Astrocyte (in vitro differentiated cells and primary cell): ENCODE measurements around the gene ABLIM2.

Experiments
- EZH2 ChIP-seq: IDR thresholded peaks from 2 replicates; pipeline ENCODE4 v1.6.1; 2012; ENCODE audit warnings: mild to moderate bottlenecking, low read length, inconsistent platforms; ENCODE audit not compliant: insufficient read depth
- TF ChIP-seq, protein P1 (sequence below): IDR thresholded peaks from 2 replicates; pipeline ENCODE4 v1.5.1; 2011; ENCODE audit warnings: low read depth, mild to moderate bottlenecking, inconsistent platforms, low read length, moderate library complexity; ENCODE audit not compliant: insufficient read depth

DNA sequence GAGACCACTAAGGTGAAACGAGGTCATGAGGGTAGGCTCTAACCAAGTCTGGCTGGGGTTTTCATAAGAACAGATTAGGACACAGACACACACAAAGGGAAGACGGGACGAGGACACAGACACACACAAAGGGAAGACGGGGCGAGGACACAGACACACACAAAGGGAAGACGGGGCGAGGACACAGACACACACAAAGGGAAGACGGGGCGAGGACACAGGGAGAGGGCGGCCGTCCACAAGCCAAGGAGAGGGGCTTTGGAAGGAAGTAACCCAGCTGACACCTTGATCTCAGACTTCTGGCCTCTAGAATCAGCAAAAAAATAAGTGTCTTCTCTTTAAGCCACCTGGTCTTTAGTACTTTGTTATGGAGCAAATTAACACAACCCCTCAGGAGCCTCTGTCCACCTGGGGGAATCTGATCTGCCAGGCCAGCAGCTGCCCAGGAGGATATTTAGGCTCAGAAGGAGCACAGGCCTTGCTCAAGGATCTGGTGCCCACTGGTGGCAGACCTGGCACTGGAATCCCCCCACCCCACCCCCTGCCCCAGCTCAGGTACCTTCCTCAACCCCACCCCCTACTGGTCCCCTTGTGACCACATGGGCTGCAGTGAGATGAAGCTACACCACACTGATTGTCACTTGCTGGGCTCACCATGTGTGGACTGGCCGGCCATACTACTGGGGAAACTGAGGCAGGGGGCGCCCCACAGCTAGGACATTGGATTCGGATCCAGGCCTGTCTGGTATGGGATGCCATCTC, 2.8 kb downstream of the ABLIM2 start:
- TF ChIP-seq, protein P1, sequence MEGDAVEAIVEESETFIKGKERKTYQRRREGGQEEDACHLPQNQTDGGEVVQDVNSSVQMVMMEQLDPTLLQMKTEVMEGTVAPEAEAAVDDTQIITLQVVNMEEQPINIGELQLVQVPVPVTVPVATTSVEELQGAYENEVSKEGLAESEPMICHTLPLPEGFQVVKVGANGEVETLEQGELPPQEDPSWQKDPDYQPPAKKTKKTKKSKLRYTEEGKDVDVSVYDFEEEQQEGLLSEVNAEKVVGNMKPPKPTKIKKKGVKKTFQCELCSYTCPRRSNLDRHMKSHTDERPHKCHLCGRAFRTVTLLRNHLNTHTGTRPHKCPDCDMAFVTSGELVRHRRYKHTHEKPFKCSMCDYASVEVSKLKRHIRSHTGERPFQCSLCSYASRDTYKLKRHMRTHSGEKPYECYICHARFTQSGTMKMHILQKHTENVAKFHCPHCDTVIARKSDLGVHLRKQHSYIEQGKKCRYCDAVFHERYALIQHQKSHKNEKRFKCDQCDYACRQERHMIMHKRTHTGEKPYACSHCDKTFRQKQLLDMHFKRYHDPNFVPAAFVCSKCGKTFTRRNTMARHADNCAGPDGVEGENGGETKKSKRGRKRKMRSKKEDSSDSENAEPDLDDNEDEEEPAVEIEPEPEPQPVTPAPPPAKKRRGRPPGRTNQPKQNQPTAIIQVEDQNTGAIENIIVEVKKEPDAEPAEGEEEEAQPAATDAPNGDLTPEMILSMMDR, result no peak
- TF ChIP-seq EZH2, result no peak
